SKM-1 treated with dmso at 0.1 percent for 144 hours (cell line): Measurements from ENCODE around the gene TAF8.

Source experiments
- DNase-seq: peaks from one replicate; lab custom pipeline; 2025; ENCODE audit not compliant: unreplicated experiment; lab: John Stamatoyannopoulos, UW

TAF8 gene

GRCh38 chr6:42049948-42050296 is 402 bp upstream of the TAF8 start:
- no peak for DNase-seq

DNA sequence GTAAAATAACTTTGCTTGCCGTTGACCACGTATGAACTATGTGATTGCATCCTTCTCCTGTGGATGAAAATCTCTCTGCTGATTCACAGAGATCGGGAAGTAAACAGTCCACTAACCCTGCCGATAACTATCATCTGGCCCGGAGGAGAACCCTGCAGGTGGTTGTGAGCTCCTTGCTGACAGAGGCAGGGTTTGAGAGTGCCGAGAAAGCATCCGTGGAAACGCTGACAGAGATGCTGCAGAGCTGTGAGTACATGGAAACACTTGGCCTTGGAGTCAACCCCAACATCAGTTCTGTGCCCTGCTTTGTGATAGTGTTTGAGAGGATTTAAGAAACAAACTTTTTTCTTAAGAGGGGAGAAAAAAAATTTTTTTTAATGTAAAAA is 937 bp downstream of the TAF8 start:
- no peak for DNase-seq

GRCh38 chr6:42053601-42054000 is 3.3 kb downstream of the TAF8 start:
- no peak for DNase-seq

GRCh38 chr6:42059743-42060142 is 9.4 kb downstream of the TAF8 start:
- no peak for DNase-seq

GRCh38 chr6:42066156-42066675 is 15.9 kb downstream of the TAF8 start:
- no peak for DNase-seq

DNA sequence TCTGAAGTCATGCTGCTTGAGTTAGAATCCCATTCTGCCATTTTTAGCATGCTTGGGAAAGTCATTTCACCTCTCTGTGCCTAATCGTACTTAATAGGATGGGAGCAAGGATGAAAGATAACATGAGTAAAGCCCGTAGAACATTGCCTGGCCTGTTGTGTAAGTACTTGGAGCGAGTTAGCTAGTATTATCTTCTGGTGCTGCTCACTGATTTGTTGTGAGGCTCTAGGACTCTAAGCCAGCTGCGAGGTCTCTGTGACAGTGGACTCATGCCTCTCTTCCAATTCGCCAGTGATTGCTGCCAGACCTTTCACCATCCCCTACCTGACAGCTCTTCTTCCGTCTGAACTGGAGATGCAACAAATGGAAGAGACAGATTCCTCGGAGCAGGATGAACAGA is 17.8 kb downstream of the TAF8 start:
- DNase-seq, result no peak

- no peak for DNase-seq
Measured at GRCh38 chr6:42068872-42069522, 18.7 kb downstream of the TAF8 start.

DNA sequence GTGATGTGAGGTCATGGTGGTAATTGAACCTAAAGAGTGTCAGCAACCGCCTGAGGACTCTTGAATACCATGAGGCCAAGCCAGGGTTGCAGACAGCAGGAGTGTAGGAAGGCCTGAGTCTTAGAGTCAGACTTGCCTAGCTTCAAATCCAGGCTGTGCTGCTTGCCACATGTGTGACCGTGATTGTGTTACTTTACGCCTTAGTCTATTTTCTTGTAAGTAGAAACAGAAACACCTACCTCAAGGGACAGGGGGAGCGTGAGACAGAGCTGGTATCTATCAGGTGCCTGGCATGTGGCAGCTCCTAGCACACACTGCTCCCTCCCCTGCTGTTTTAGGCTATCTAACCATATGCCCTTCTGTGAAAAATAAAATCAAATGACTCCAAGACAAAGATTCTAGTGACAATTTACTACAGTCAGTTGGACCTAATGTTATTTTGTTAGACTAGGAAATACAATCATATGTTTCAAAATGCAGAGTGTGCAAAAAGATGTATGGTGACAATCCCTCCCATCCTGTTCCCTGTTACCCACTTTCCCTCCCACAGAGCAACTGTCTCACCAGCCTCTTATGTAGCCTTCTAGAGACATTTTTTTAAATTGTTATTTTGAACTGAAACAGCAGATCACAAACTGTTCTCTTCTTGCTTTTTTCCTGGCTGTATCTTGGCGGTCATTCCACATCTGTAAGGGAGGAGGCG is 21.7 kb downstream of the TAF8 start:
- DNase-seq, result no peak

DNA sequence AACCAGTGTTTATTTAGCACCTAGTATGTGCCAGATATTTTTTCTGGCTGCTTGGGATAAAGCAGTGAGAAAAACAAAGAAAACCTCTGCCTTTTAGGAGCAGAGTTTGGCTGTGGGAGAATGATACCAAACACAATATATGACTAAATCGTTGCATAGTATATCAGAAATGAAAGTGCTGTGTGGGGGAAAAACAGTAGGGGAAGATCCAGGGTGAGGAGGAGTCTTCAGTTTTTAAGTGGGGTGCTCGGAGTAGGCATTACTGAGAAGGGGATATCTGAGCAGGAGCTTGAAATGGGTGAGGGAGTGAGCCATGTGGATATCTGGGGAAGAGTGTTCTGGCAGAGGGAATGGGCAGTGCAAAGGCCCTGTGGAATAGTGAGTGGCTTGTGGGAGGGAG is 23.0 kb downstream of the TAF8 start:
- no peak for DNase-seq

DNA sequence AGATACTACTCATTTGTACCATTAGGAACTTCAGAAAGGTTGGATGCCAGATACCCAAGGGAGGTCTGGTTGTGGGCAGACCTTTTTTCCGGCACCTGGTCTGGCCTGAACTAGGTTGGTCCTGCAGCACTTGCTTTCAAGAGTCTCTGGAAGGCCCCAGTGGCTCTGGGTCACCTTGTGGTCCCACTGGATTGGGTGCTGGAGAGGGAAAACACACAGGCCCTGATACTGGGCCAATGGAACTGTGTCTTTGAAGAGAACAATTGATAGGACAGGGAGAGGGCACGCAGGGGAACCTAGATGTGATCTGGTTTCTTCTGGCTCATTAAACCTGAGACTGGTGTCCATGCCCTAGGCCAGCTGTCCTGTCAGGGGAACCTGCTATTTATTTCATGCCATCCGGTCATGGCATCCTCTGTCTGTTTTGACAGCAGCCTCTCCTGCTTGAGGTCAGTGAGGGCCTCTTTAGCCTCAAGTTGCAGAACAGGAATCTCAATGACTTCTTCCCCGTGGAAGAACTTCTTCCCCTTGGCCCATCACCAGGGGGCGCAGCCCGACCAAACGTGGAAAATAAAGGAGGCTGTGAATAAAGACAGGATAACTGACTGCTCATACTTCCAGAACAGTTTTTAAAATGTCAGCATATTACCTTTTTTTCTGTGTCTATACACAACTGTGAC is 25.0 kb downstream of the TAF8 start:
- peak; percentile 65 for DNase-seq

GRCh38 chr6:42078386-42078785 is 28.1 kb downstream of the TAF8 start:
- no peak for DNase-seq

GRCh38 chr6:42079941-42080464 is 29.7 kb downstream of the TAF8 start:
- no peak for DNase-seq

DNA sequence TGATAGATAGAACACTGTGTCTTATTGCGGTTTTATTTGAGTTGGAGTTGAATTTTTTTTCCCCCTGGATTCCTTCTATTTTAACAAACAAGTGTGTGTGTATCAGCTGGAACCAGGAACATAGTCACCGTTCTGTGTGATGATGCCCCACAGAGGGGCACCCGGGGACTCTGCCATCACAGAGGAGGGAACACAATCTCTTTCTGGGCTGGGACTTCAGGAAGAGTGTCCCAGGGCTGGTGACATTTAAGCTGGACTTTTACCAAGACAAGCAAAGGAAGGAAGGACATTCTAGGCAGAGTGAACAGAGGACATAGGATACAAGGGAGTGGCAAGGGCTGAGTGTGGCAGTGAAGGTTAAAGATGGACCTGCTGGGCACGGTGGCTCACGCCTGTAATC is 33.2 kb downstream of the TAF8 start:
- no peak for DNase-seq

DNA sequence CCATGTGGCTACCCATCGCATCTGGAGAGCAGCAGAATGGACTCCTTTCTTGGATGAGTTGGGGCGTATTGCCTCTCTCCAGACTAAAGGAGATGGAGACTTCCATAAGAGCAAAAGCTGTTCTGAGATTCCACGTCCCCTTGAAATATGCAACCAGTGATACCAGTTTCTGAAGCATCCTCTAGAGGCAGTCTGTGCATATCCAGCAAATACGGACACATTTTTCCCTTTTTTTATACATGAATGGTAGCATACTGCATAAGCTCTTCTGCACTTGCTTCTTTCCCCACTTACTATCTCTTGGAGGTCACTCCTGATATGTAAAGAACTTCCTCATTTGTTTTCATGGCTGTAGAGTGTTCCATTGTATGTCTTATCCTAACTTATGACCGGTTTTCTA is 34.6 kb downstream of the TAF8 start:
- DNase-seq, result no peak

DNA sequence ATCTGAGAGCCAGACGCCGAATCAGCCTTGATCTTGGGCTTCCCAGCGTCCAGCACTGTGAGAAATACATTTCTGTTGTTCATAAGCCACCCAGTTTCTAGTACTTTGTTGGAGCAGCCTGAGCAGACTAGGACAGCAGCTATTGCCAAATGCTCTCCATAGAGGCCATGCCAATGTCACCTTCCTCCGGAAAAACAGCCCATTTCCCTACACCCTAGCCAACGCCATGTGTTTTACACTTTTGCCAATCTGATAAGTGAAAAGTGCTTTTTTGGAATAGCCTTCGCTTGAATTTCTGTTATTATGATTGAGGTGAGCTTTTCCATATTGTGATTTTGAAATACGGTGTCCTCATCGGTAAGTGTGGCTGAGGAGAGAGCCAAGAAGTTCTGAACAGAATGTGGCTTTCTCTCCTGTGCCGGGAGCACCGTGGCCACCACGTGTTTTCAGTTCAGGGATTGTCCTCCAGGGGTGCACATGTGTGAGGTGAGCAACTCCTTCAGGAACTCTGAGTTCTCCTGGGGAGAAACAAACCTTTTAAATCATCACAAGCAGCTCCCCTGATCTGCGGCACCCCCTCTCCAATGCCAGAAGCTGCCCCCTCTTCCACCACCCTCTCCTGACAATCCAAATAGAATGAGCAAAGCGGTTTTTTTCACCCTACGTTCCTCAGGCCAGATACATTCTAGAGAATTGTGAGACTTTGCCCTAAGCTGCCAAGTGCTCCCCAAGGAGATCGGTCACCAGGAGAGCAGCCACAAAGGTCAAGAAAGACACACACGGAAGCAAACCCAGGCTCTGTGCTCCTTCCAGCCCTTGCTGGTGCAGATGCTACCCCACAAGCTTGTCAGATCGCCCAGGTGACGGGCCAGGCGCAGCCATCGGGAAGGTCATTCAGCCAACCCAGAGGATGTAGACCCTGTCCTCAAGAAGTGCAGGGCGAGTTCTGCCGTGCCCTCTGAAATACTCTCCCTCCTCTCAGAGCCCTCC is 36.0 kb downstream of the TAF8 start:
- DNase-seq, result no peak

DNA sequence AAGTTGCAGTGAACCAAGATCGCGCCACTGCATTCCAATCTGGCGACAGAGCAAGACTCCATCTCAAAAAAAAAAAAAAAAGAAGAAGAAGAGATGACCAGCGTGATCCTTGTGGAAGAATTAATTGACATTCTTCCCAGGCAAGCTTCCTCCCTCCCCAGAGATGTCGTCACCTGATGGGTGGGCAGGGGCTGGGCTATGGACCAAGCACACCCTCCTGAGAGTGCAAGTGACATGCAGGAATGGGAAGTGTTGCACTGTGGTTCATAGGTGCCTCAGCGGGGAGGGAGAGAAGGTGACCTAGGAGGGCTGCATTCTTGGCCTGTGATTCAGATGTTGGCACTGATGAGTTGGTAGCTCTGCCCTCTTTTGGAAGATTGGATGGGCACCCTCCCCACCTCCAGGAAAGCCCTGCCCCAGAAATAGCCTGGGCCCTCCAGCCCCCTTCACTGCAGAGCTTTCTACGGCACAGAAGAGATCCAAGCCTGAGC is 37.8 kb downstream of the TAF8 start:
- DNase-seq, result no peak

DNA sequence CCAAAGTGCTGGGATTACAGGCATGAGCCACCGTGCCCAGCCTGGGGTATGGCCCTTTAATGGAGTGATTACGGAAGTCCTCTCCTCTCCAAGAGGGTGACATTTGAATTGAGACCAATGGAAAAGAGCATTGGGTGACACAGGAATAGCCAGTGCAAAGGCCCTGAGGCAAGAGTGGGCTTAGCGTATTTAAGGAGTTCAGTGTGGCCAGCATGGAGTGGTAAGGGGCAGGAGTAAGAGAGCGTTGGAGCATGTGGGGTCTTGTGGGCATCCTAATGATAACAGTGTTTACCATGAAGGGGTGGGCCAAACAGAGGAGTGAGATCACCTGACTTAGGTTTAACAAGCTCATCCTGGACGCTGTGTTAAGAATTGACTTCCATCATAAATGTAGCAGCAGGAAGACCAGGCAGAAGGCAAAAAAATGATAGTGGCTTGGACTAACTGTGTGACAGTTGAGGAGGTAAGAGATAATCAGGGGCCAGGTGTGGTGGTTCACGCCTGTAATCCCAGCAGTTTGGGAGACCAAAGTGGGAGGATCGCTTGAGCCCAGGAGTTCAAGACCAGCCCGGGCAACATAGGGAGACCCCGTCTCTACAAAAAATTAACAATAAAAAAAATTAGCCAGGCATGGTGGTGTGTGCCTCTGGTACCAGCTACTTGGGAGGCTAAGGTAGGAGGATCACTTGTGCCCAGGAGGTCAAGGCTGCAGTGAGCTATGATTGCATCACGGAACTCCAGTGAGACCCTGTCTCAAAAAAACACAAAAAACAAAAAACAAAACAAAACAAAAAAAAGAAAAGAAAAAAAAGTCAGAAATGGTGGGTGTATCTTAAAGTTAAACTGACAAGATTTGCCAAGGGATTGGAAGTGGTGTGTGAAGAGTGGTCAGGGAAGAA is 40.7 kb downstream of the TAF8 start:
- DNase-seq, result no peak

- DNase-seq, result no peak
Measured at GRCh38 chr6:42091718-42092023, 41.3 kb downstream of the TAF8 start.

DNA sequence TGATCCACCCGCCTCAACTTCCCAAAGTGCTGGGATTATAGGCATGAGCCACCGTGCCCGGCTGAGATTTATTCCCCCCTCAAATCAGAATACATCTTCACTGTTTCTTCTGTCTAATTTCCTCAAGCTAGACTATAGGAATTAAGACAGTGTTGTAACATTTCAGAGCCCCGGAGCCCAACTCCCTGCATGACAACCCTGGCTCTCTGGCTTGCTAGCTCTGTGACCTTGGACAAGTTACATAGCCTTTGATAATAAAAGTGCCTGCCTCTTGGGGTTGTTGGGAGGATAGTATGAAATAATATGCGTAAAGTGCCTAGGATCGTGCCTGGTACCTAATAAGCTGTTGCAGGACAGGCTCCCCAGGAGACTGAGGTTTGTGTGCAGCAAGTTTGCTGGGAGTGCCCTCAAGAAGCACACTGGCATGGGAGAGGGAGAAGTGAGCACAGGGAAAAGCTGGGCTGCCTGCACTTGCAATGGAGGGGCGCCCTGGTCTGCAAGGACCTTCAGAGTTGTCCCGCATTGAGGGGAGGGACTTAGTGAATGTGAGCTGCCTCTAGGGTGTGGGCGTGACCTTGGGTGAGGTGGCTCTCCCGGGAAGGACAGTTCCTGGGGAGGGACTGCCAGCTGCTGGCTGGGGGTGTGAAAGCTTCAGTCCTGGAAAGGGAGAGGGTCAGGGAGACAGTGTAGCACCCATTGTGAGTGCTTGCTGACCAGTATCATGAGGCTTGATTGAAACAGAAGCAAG is 43.4 kb downstream of the TAF8 start:
- no peak for DNase-seq
